OCI-LY1 (cell line): Measurements from ENCODE around the gene SMARCA5.

Experiments
- H2AFZ ChIP-seq: fragments of 200-600 bp; sonication (generic), shearing (Covaris generic); 2 replicates; pipeline ENCODE4 v1.6.0; 2014; ENCODE audit warnings: antibody characterized with exemption, mild to moderate bottlenecking, low read length
- H3F3A ChIP-seq: fragments of 200-600 bp; sonication (generic), shearing (Covaris generic); 2 replicates; pipeline ENCODE4 v1.6.0; 2014; ENCODE audit warnings: mild to moderate bottlenecking, antibody characterized with exemption, low read length, moderate library complexity; ENCODE audit not compliant: insufficient read depth
- H3K27ac ChIP-seq: fragments of 200-600 bp; sonication (generic); 2 replicates; pipeline ENCODE4 v1.5.1; 2014; ENCODE audit warnings: low read length, mixed run types, mild to moderate bottlenecking, low read depth; ENCODE audit not compliant: poor library complexity, severe bottlenecking
- H3K27me3 ChIP-seq: fragments of 200-600 bp; sonication (generic); 2 replicates; pipeline ENCODE4 v1.6.0; 2014; ENCODE audit warnings: antibody characterized with exemption, mild to moderate bottlenecking, low read length, moderate library complexity; ENCODE audit not compliant: insufficient read depth
- H3K36me3 ChIP-seq: fragments of 200-600 bp; sonication (generic); 2 replicates; pipeline ENCODE4 v1.6.1; 2014; ENCODE audit warnings: mild to moderate bottlenecking, antibody characterized with exemption, low read length, moderate library complexity, mixed read lengths; ENCODE audit not compliant: insufficient read depth
- H3K4me1 ChIP-seq: fragments of 200-600 bp; sonication (generic); 2 replicates; pipeline ENCODE4 v1.5.1; 2014; ENCODE audit warnings: mild to moderate bottlenecking, low read length, moderate library complexity; ENCODE audit not compliant: insufficient read depth, severe bottlenecking
- H3K4me2 ChIP-seq: fragments of 200-600 bp; sonication (generic), shearing (Covaris generic); 2 replicates; pipeline ENCODE4 v1.6.1; 2014; ENCODE audit warnings: low read length
- H3K4me3 ChIP-seq: fragments of 200-600 bp; sonication (generic); 2 replicates; pipeline ENCODE4 v1.5.1; 2014; ENCODE audit warnings: low read length, low read depth, mild to moderate bottlenecking, mixed read lengths; ENCODE audit not compliant: poor library complexity, severe bottlenecking
- H3K79me2 ChIP-seq: fragments of 200-600 bp; shearing (Covaris generic); 2 replicates; pipeline ENCODE4 v1.6.1; 2016; ENCODE audit warnings: mixed run types, low read length, mixed read lengths; ENCODE audit not compliant: insufficient read depth
- H3K9ac ChIP-seq: fragments of 200-600 bp; sonication (generic), shearing (Covaris generic); 2 replicates; pipeline ENCODE4 v1.6.1; 2014; ENCODE audit warnings: mild to moderate bottlenecking, low read length, mixed read lengths
- H3K9me2 ChIP-seq: fragments of 200-600 bp; sonication (generic), shearing (Covaris generic); 2 replicates; pipeline ENCODE4 v1.6.1; 2014; ENCODE audit warnings: low read depth, mild to moderate bottlenecking, low read length, mixed read lengths
- H3K9me3 ChIP-seq: fragments of 200-600 bp; shearing (Covaris generic); 2 replicates; pipeline ENCODE4 v1.6.1; 2014; ENCODE audit warnings: low read length, mixed read lengths
- H4K20me1 ChIP-seq: fragments of 200-600 bp; sonication (generic), shearing (Covaris generic); 2 replicates; pipeline ENCODE4 v1.6.0; 2016; ENCODE audit warnings: mild to moderate bottlenecking, low read length; ENCODE audit not compliant: insufficient read depth
- EZH2 ChIP-seq: fragments of 200-600 bp; sonication (generic), shearing (Covaris generic); IDR thresholded peaks from 2 replicates; pipeline ENCODE4 v1.8.0; 2017; ENCODE audit warnings: borderline replicate concordance, mixed run types, mild to moderate bottlenecking, antibody characterized with exemption, low read length, moderate library complexity, mixed read lengths
- TF ChIP-seq, protein P1 (sequence below): fragments of 200-600 bp; sonication (generic), shearing (Covaris generic); IDR thresholded peaks from 2 replicates; pipeline ENCODE4 v1.5.1; 2017; ENCODE audit warnings: mild to moderate bottlenecking, antibody characterized with exemption, low read length, moderate library complexity, mixed read lengths

The SMARCA5 gene

GRCh38 chr4:143498021-143498420, 15.5 kb upstream of the SMARCA5 start:
- H3K79me2 ChIP-seq = no peaks in the 10 kb centered on the region
- H3K27me3 ChIP-seq = no peaks in the 10 kb centered on the region
- no peaks in the 10 kb centered on the region for H4K20me1 ChIP-seq
- no peak overlapping the region for H2AFZ ChIP-seq
- no peaks in the 10 kb centered on the region for H3F3A ChIP-seq
- no peak overlapping the region for H3K9ac ChIP-seq
- no peaks in the 10 kb centered on the region for H3K9me3 ChIP-seq
- no peaks in the 10 kb centered on the region for H3K4me1 ChIP-seq
- H3K4me2 ChIP-seq = no peak overlapping the region
- H3K9me2 ChIP-seq = no peaks in the 10 kb centered on the region
- H3K4me3 ChIP-seq = no peak overlapping the region
- no peak overlapping the region for H3K27ac ChIP-seq
- H3K36me3 ChIP-seq = no peaks in the 10 kb centered on the region
- no peak for TF ChIP-seq EZH2
- TF ChIP-seq, protein P1, sequence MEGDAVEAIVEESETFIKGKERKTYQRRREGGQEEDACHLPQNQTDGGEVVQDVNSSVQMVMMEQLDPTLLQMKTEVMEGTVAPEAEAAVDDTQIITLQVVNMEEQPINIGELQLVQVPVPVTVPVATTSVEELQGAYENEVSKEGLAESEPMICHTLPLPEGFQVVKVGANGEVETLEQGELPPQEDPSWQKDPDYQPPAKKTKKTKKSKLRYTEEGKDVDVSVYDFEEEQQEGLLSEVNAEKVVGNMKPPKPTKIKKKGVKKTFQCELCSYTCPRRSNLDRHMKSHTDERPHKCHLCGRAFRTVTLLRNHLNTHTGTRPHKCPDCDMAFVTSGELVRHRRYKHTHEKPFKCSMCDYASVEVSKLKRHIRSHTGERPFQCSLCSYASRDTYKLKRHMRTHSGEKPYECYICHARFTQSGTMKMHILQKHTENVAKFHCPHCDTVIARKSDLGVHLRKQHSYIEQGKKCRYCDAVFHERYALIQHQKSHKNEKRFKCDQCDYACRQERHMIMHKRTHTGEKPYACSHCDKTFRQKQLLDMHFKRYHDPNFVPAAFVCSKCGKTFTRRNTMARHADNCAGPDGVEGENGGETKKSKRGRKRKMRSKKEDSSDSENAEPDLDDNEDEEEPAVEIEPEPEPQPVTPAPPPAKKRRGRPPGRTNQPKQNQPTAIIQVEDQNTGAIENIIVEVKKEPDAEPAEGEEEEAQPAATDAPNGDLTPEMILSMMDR = no peak

- no peaks in the 10 kb centered on the region for H3F3A ChIP-seq
- TF ChIP-seq, protein P1 = no peak
- no peak for TF ChIP-seq EZH2
- no peaks in the 10 kb centered on the region for H4K20me1 ChIP-seq
- H3K9me2 ChIP-seq = no peaks in the 10 kb centered on the region
- H3K36me3 ChIP-seq = no peaks in the 10 kb centered on the region
- no peak overlapping the region for H2AFZ ChIP-seq
- no peak overlapping the region for H3K4me3 ChIP-seq
- no peaks in the 10 kb centered on the region for H3K27me3 ChIP-seq
- H3K27ac ChIP-seq = no peak overlapping the region
- H3K9ac ChIP-seq = no peak overlapping the region
- H3K79me2 ChIP-seq = no peaks in the 10 kb centered on the region
- no peak overlapping the region for H3K4me2 ChIP-seq
- no peaks in the 10 kb centered on the region for H3K9me3 ChIP-seq
- H3K4me1 ChIP-seq = no peaks in the 10 kb centered on the region
These were observed 11.3 kb upstream of the SMARCA5 start for GRCh38 chr4:143502231-143502630.

DNA sequence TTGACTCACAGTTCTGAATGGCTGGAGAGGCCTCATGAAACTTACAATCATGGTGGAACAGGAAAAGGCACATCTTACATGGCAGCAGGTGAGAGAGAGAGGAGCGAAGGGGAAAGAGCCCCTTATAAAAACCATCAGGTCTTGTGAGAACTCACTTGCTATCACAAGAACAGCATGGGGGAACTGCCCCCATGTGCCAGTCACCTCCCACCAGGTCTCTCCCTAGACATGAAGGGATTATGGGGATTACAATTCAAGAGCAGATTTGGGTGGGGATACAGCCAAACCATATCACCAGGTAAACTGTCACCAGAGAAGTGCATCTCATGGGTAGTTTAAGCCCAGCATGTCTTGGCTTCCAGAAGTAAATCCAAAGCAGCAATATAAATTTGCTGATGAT, 7.5 kb upstream of the SMARCA5 start:
- Histone ChIP-seq H3K36me3 (no peaks in the 10 kb centered on the region), H3K4me3 (no peak overlapping the region), H3K4me1 (no peaks in the 10 kb centered on the region), H3K9me2 (no peaks in the 10 kb centered on the region), H3K27ac (no peak overlapping the region), H4K20me1 (no peaks in the 10 kb centered on the region), H3K9me3 (no peaks in the 10 kb centered on the region), H3F3A (no peaks in the 10 kb centered on the region), H3K4me2 (no peak overlapping the region), H3K9ac (no peak overlapping the region), H3K27me3 (no peaks in the 10 kb centered on the region), H3K79me2 (no peaks in the 10 kb centered on the region), H2AFZ (no peak overlapping the region)
- TF ChIP-seq EZH2 = no peak
- TF ChIP-seq, protein P1 = no peak
